ENCODE data around the gene CLSTN2. TPM values are rescaled to one million over a fixed set of nuclear protein-coding genes. Genes with fewer than 3 reads are reported as not detected.

Gene CLSTN2
- total and polyA plus RNA-seq, 2 of the 4 experiments (the other 2 are of a cell fraction) = under 0.01 to 0.07 TPM

- no peak overlapping the region for H3K4ac ChIP-seq (ENCODE audit: low read depth, low read length)
- H3K4me2 ChIP-seq (ENCODE audit: low read depth, low read length) = no peak overlapping the region
- H2AK9ac ChIP-seq (replicated peaks; ENCODE audit: low read depth, low read length, poor library complexity) = no peak overlapping the region
- no peak overlapping the region for H3K27ac ChIP-seq (ENCODE audit: insufficient read depth, low read length)
- H3K56ac ChIP-seq (ENCODE audit: extremely low read depth, insufficient read depth, low read length) = no peak overlapping the region
- H3K23ac ChIP-seq (ENCODE audit: low read depth, low read length) = no peak overlapping the region
- no peaks in the 10 kb centered on the region for H3K4me1 ChIP-seq (ENCODE audit: control insufficient read depth, insufficient read depth, low read length)
- no peak overlapping the region for H2AFZ ChIP-seq (replicated peaks; ENCODE audit: low read length, poor library complexity)
- no peak overlapping the region for H3K9ac ChIP-seq (ENCODE audit: low read depth, low read length)
- no peaks in the 10 kb centered on the region for H3K27me3 ChIP-seq (ENCODE audit: control insufficient read depth, insufficient read depth, low read length)
- H4K20me1 ChIP-seq (ENCODE audit: insufficient read depth, low read length) = no peaks in the 10 kb centered on the region
- no peak overlapping the region for H2BK20ac ChIP-seq (ENCODE audit: low read depth, low read length)
- no peak overlapping the region for H2BK120ac ChIP-seq (ENCODE audit: low read depth, low read length)
- H3K18ac ChIP-seq (ENCODE audit: low read depth, low read length) = no peak overlapping the region
- H3K79me1 ChIP-seq (ENCODE audit: low read depth in 1 of 2, low read length in 2 of 2) = no peaks in the 10 kb centered on the region
- BruUV-seq (replicated peaks) = no TSS peak
- H3K9me1 ChIP-seq (ENCODE audit: insufficient read depth, low read length) = no peaks in the 10 kb centered on the region
- no peaks in the 10 kb centered on the region for H3K9me3 ChIP-seq (ENCODE audit: control insufficient read depth, insufficient read depth, low read length)
- H2BK15ac ChIP-seq (ENCODE audit: low read depth, low read length) = no peak overlapping the region
- intact Hi-C loops (cut with micrococcal nuclease) (no loop called here), dilution Hi-C loops (cut with HindIII; ENCODE audit: low sequenced_read_pairs, unreplicated experiment) (no loop called here), in situ Hi-C loops (cut with MboI; ENCODE audit: low sequenced_read_pairs) (no loop called here)
- H2BK5ac ChIP-seq (ENCODE audit: low read depth, low read length, poor library complexity, severe bottlenecking) = no peak overlapping the region
- no peak overlapping the region for H3K4me3 ChIP-seq (ENCODE audit: insufficient read depth, low read depth, low read length)
- no peak for ATAC-seq (ENCODE audit: low read depth)
- H4K5ac ChIP-seq (ENCODE audit: low read depth, low read length) = no peak overlapping the region
- no peak for DNase-seq
- WGBS, 2 experiments (ENCODE audit: extremely low coverage in 2 of 2, insufficient read length in 1 of 2) = no CpG with 5 or more reads among the region's 3 CpGs
- no peak overlapping the region for H4K8ac ChIP-seq (ENCODE audit: low read depth in 2 of 2, low read length in 2 of 2)
- no peaks in the 10 kb centered on the region for H3K36me3 ChIP-seq (ENCODE audit: control insufficient read depth, insufficient read depth, low read length)
- no peak for TF ChIP-seq NFE2L2 (IDR thresholded peaks at IDR 0.05; ENCODE audit: low read depth, low read length)
- no peak for TF ChIP-seq MAFK (IDR thresholded peaks at IDR 0.05; ENCODE audit: low read depth, low read length)
- no peak for TF ChIP-seq MXI1 (IDR thresholded peaks at IDR 0.05; ENCODE audit: borderline replicate concordance, low read depth, low read length)
- no peak for TF ChIP-seq MAZ (IDR thresholded peaks at IDR 0.05; ENCODE audit: borderline replicate concordance, low read depth, low read length)
- no peak for TF ChIP-seq RAD21 (IDR thresholded peaks at IDR 0.05; ENCODE audit: low read length)
- no peak for TF ChIP-seq POLR2A (IDR thresholded peaks at IDR 0.05; ENCODE audit: low read depth, low read length)
- no peak for TF ChIP-seq CTCF (conservative IDR thresholded peaks at IDR 0.05; ENCODE audit: low read depth, low read length)
- no peak for TF ChIP-seq RCOR1 (IDR thresholded peaks at IDR 0.05; ENCODE audit: insufficient replicate concordance, low read length)
- TF ChIP-seq SMC3 (IDR thresholded peaks at IDR 0.05; ENCODE audit: low read depth, low read length) = no peak
- no peak for TF ChIP-seq CEBPB (IDR thresholded peaks at IDR 0.05; ENCODE audit: low read depth, low read length)
- TF ChIP-seq RFX5 (IDR thresholded peaks at IDR 0.05; ENCODE audit: low read depth, low read length) = no peak
- no peak for TF ChIP-seq BHLHE40 (IDR thresholded peaks at IDR 0.05; ENCODE audit: low read depth, low read length)
- no peak for TF ChIP-seq USF2 (IDR thresholded peaks at IDR 0.05; ENCODE audit: low read depth, low read length)
- no peak for TF ChIP-seq FOS (IDR thresholded peaks at IDR 0.05; ENCODE audit: low read depth, low read length)
- TF ChIP-seq CHD1 (IDR thresholded peaks at IDR 0.05; ENCODE audit: low read depth, low read length) = no peak
- no peak for TF ChIP-seq ELK1 (IDR thresholded peaks at IDR 0.05; ENCODE audit: borderline replicate concordance, low read depth, low read length)
- no peak overlapping the region for H2AK5ac ChIP-seq (ENCODE audit: low read depth, low read length)
- ChIA-PET POLR2A (ENCODE audit: unreplicated experiment) (no interaction called here), CTCF (no interaction called here)
- no peak overlapping the region for H4K91ac ChIP-seq (ENCODE audit: insufficient read depth, low read depth, low read length)
- no peak overlapping the region for H3K14ac ChIP-seq (replicated peaks; ENCODE audit: low read depth, low read length)
Measured at GRCh38 chr3:140015741-140016140, 80.8 kb downstream of the CLSTN2 start.

Data from IMR-90 (cell line).